Measurements from ENCODE around the gene FAM161A. TPM values are rescaled to one million over a fixed set of nuclear protein-coding genes. Genes with fewer than 3 reads are reported as not detected.
"Not testable (repeated sequence)": the region's sequence is repeated elsewhere in the genome, so short reads cannot be mapped to it uniquely, and the experiment has no call there.

FAM161A gene
- total RNA-seq, 1 donor from 2014 or later = 12.3 TPM

DNA sequence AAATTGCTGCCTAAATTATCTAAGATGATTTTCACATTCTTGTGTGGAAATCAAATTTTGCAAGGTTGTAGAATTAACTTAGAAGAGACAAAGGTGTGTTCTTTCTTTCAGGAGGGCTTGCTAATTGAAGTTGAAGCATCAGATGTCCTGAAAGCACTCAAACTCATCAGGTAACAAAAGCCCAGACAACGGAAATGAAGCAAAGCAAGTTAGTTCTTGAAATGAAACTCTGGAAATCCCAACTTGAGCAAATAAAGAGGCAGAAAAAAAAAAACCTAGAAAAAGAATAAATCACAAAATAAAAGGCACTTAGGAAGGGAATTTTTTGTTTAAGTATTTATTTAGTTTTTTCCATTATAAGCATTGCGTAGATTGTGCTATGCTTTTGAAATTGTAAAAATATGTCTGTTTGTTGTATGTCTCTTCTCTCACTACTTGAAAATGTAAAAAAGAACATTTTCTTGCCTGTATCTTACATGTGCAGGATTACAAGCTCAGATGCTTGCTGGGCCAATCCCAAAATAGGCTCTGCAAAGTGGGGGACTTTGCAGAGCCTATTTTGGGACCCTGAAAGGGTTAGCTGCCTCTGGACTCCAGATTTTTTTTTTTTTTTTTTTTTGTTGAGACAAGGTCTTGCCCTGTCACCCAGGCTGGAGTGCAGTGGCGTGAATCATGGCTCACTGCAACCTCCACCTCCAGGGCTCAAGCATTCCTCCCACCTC, 46.7 kb downstream of the FAM161A start:
- Mint-ChIP-seq H3K27ac (no peak overlapping the region), H3K27me3 (no peaks in the 10 kb centered on the region), H3K4me1 (ENCODE audit: unreplicated experiment) (no peaks in the 10 kb centered on the region), H3K4me3 (no peak overlapping the region), H3K9me3 (no peaks in the 10 kb centered on the region), H3K36me3 (no peaks in the 10 kb centered on the region)
- TF ChIP-seq, protein P1, sequence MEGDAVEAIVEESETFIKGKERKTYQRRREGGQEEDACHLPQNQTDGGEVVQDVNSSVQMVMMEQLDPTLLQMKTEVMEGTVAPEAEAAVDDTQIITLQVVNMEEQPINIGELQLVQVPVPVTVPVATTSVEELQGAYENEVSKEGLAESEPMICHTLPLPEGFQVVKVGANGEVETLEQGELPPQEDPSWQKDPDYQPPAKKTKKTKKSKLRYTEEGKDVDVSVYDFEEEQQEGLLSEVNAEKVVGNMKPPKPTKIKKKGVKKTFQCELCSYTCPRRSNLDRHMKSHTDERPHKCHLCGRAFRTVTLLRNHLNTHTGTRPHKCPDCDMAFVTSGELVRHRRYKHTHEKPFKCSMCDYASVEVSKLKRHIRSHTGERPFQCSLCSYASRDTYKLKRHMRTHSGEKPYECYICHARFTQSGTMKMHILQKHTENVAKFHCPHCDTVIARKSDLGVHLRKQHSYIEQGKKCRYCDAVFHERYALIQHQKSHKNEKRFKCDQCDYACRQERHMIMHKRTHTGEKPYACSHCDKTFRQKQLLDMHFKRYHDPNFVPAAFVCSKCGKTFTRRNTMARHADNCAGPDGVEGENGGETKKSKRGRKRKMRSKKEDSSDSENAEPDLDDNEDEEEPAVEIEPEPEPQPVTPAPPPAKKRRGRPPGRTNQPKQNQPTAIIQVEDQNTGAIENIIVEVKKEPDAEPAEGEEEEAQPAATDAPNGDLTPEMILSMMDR (conservative IDR thresholded peaks at IDR 0.05) = no peak
- DNase-seq (ENCODE audit: extremely low spot score, unreplicated experiment) = no peak

DNA sequence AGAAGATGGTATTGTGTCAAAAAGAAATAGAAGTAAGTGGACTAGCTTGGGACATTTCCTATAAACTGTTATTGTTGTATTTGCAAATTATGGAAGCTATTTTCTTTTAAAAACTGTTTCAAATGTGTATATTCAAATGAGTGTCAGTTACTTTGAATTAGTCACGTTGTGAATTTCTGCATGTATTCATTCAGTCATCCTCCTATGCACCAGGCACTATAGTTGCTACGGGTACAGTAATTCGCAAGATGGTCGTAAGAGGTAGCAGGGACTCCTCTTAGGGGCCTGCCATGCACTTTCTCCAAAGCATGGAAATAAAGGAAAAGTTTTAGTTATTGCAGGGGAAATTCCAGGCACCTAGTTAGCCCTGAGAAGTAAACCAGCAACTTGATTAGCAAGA, 51.3 kb downstream of the FAM161A start:
- Mint-ChIP-seq H3K9me3 (no peaks in the 10 kb centered on the region), H3K27me3 (no peaks in the 10 kb centered on the region), H3K4me3 (no peak overlapping the region), H3K27ac (no peak overlapping the region), H3K36me3 (no peaks in the 10 kb centered on the region), H3K4me1 (ENCODE audit: unreplicated experiment) (peaks cover 6% of the 10 kb centered on the region)
- TF ChIP-seq, protein P1 (conservative IDR thresholded peaks at IDR 0.05) = no peak
- no peak for DNase-seq (ENCODE audit: extremely low spot score, unreplicated experiment)

DNA sequence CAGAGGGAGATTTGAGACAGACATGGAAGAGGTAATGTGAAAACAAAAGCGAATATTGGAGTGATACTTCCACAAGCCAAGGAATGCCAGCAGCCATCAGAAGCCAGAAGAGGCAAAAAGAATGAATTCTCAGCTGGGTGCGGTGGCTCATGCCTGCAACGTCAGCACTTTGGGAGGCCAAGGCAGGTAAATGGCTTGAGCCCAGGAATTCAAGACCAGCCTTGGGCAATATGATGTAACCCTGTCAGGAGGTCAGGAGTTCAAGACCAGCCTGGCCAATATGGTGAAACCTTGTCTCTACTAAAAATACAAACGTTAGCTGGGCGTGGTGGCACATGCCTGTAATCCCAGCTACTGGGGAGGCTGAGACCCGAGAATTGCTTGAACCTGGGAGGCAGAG, 54.8 kb downstream of the FAM161A start:
- H3K27ac Mint-ChIP-seq = no peak overlapping the region
- peaks cover 5% of the 10 kb centered on the region for H3K27me3 Mint-ChIP-seq
- H3K36me3 Mint-ChIP-seq = no peaks in the 10 kb centered on the region
- H3K4me3 Mint-ChIP-seq = no peak overlapping the region
- H3K4me1 Mint-ChIP-seq (ENCODE audit: unreplicated experiment) = peaks cover 6% of the 10 kb centered on the region
- TF ChIP-seq, protein P1 (conservative IDR thresholded peaks at IDR 0.05) = no peak
- no peak for DNase-seq (ENCODE audit: extremely low spot score, unreplicated experiment)
- H3K9me3 Mint-ChIP-seq = no peaks in the 10 kb centered on the region

DNA sequence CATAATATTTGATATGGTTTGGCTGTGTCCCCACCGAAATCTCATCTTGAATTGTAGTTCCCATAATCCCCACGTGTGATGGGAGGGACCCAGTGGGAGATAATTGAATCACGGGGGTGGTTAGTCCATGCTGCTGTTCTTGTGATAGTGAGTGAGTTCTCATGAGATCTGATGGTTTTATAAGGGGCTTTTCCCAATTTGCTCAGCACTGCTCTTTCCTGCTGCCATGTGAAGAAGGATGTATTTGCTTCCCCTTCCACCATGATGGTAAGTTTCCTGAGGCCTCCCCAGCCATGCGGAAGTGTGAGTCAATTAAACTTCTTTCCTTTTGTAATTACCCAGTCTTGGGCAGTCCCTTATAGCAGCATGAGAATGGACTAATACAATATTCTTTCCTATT, 56.4 kb downstream of the FAM161A start:
- not testable (repeated sequence) for DNase-seq (ENCODE audit: extremely low spot score, unreplicated experiment); H3K4me1 Mint-ChIP-seq (ENCODE audit: unreplicated experiment); H3K4me3 Mint-ChIP-seq; H3K27ac Mint-ChIP-seq; H3K9me3 Mint-ChIP-seq; H3K36me3 Mint-ChIP-seq
- H3K27me3 Mint-ChIP-seq = peaks cover 14% of the 10 kb centered on the region

DNA sequence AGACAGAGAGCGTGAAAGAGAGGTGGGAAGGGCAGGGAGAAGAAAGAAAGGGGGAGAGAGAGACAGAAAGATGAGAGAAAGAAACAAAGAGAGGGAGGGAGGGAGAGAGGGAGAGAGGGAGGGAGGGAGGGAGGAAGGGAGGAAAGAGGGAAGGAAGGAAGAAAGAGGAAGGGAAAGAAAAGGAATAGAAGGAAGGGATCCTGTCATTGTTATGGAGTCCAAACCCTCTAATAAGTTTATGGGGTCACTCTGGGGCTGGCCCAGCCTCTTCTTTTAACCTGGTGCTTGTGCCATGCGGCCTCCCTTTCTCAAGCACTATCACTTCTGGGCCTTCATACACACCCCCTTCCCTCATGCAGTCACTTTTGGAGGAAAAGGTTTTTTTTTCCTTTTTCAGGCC, 58.5 kb downstream of the FAM161A start:
- H3K27ac Mint-ChIP-seq = no peak overlapping the region
- H3K9me3 Mint-ChIP-seq = no peaks in the 10 kb centered on the region
- H3K4me1 Mint-ChIP-seq (ENCODE audit: unreplicated experiment) = peaks cover 6% of the 10 kb centered on the region
- DNase-seq (ENCODE audit: extremely low spot score, unreplicated experiment) = no peak
- TF ChIP-seq, protein P1 (conservative IDR thresholded peaks at IDR 0.05) = no peak
- no peak overlapping the region for H3K4me3 Mint-ChIP-seq
- no peaks in the 10 kb centered on the region for H3K36me3 Mint-ChIP-seq
- H3K27me3 Mint-ChIP-seq = peaks cover 14% of the 10 kb centered on the region

DNA sequence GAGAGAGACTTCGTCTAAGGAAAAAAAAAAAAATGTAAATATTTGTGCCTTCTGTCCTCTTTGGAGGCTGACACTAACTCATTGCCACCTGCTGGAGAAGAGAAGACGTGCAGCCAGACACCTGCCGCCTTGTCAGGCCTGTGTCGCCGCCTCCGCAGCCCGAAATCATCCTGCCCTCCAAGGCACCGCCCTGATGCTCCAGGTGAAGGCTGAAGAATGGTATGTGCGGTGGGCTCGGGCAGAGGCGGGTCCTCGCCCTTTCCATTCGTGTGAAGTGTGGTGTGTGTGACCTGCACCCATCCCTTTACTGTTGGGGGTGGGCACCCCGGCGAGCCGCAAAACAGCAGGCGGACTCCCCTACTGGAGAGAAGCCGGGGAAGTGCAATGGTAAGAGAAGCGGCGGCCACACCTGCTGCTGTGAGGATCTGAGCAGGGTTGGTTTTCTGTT, 60.4 kb downstream of the FAM161A start:
- peak; percentile 72 for DNase-seq (ENCODE audit: extremely low spot score, unreplicated experiment)
- Mint-ChIP-seq H3K4me3 (peak overlapping the region; percentile 77), H3K4me1 (ENCODE audit: unreplicated experiment) (peaks cover under 1% of the 10 kb centered on the region), H3K36me3 (no peaks in the 10 kb centered on the region), H3K27me3 (peaks cover 14% of the 10 kb centered on the region), H3K27ac (peak overlapping the region; percentile 26), H3K9me3 (no peaks in the 10 kb centered on the region)
- TF ChIP-seq, protein P1 (conservative IDR thresholded peaks at IDR 0.05) = peak; percentile 81
